Upper lobe of left lung (tissue), 4 donors: ENCODE data around the gene FOXP1.

Experiments used
- POLR2A ChIP-seq, 4 donors: fragments of 450-650 bp; IDR thresholded peaks; one replicate each; pipeline ENCODE4 v1.5.1; 2016 to 2017; ENCODE audit warnings: antibody characterized with exemption in 4 of 4, mild to moderate bottlenecking in 2 of 4
- TF ChIP-seq, protein P1 (sequence below), 6 experiments: fragments of 450-650 bp in 4 of 6; fragments of 200-600 bp in 2 of 6; sonication (generic) in 2 of 6; IDR thresholded peaks; one replicate each; pipeline ENCODE4 v1.5.1; 2016 to 2019; ENCODE audit warnings: antibody characterized with exemption in 6 of 6

- TF ChIP-seq POLR2A (IDR thresholded peaks at IDR 0.05): no peak
- TF ChIP-seq, protein P1, sequence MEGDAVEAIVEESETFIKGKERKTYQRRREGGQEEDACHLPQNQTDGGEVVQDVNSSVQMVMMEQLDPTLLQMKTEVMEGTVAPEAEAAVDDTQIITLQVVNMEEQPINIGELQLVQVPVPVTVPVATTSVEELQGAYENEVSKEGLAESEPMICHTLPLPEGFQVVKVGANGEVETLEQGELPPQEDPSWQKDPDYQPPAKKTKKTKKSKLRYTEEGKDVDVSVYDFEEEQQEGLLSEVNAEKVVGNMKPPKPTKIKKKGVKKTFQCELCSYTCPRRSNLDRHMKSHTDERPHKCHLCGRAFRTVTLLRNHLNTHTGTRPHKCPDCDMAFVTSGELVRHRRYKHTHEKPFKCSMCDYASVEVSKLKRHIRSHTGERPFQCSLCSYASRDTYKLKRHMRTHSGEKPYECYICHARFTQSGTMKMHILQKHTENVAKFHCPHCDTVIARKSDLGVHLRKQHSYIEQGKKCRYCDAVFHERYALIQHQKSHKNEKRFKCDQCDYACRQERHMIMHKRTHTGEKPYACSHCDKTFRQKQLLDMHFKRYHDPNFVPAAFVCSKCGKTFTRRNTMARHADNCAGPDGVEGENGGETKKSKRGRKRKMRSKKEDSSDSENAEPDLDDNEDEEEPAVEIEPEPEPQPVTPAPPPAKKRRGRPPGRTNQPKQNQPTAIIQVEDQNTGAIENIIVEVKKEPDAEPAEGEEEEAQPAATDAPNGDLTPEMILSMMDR (IDR thresholded peaks at IDR 0.05): no peak
Measured at GRCh38 chr3:71187715-71188114, 395.8 kb downstream of the FOXP1 start.
